ENCODE data around the gene NATD1.

GRCh38 chr17:21194226-21194625 is 59.0 kb downstream of the NATD1 start:
- TF ChIP-seq EZH2 (IDR thresholded peaks at IDR 0.05; ENCODE audit: borderline replicate concordance, low read depth, low read length, severe bottlenecking) (no peak), CTCF (IDR thresholded peaks at IDR 0.05; ENCODE audit: borderline replicate concordance, extremely low read depth, low read length, poor library complexity, severe bottlenecking) (no peak)
